ENCODE data around the gene DUS1L. TPM values are rescaled to one million over a fixed set of nuclear protein-coding genes. Genes with fewer than 3 reads are reported as not detected.
A peak's percentile ranks its signal among the peaks of the same experiment; 100 is the strongest.

The DUS1L gene
- total RNA-seq, 6 experiments from 2014 or later = 61.8 to 115 (median 89.9) TPM

DNA sequence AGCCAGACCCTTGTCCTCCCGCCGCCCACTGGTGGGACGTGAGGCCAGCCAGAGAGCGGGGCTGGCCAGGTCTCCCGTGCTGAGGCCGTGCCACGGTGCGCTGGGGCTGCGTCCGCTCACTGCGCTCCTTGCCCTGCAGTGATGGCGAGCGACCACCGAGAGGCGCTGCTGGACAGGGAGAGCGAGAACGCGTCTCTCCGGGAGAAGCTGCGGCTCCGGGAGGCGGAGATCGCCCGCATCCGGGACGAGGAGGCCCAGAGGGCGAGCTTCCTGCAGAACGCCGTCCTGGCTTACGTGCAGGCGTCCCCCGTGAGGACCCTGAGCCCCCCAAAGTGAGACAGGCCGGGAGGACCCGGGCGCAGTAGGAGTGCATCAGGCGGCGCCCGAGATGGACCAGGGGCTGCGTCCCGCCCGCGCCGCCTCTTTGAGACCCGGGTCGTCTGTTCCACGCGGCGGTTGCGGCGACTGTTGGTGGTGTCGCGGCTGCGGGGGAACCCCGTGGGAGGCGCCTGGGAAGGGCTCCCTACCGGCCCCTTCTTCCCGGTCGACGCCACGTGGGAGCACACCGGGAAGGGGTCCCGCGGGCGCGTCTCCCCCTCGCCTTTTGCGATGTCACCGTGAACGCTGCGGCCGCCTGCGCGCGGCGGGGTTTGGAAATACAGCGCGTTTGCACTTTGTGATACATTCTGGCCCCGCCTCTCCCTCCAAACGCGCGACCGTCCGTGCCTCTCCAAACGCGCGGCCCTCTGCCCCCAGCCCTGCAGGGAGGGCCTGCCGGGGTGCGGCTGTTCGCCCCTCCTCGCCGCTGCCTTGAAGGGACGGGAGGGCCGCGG lies 34.9 kb downstream of the DUS1L start:
- Histone ChIP-seq H3K4me3 (peak overlapping the region; percentile 44 to 60 (median 46)), H3K36me3 (peaks cover 0 to 6% (median 0%) of the 10 kb centered on the region in 4 donors), H3K27me3 (no peaks in the 10 kb centered on the region), H3K27ac (peak overlapping the region; percentile 16 to 65 (median 49)), H3K9me3 (no peaks in the 10 kb centered on the region), H3K4me1 (peaks cover 0 to 33% (median 16%) of the 10 kb centered on the region in 4 donors)
- no CpG with 5 or more reads among the region's 94 CpGs for WGBS (ENCODE audit: insufficient coverage, low coverage, low lambda C conversion rate, missing lambda C conversion rate)
- ATAC-seq = peak; percentile 72 to 79 (median 78)
- intact Hi-C loops (cut with DNase I) = loop anchor here (2.0 to 10.0 kb wide), 4 partner anchors 54 to 127 kb away; partner anchors contain the start of gene FASN (in 1 of the 2)
- TF ChIP-seq POLR2A (IDR thresholded peaks at IDR 0.05) = peak; percentile 26
- TF ChIP-seq, protein P1, sequence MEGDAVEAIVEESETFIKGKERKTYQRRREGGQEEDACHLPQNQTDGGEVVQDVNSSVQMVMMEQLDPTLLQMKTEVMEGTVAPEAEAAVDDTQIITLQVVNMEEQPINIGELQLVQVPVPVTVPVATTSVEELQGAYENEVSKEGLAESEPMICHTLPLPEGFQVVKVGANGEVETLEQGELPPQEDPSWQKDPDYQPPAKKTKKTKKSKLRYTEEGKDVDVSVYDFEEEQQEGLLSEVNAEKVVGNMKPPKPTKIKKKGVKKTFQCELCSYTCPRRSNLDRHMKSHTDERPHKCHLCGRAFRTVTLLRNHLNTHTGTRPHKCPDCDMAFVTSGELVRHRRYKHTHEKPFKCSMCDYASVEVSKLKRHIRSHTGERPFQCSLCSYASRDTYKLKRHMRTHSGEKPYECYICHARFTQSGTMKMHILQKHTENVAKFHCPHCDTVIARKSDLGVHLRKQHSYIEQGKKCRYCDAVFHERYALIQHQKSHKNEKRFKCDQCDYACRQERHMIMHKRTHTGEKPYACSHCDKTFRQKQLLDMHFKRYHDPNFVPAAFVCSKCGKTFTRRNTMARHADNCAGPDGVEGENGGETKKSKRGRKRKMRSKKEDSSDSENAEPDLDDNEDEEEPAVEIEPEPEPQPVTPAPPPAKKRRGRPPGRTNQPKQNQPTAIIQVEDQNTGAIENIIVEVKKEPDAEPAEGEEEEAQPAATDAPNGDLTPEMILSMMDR (IDR thresholded peaks at IDR 0.05) = peak; percentile 90 to 99 (median 98)
- peak; percentile 91 to 92 (median 92) for DNase-seq

- H3K36me3 ChIP-seq = no peaks in the 10 kb centered on the region
- DNase-seq (no peak), ATAC-seq (no peak)
- H3K4me3 ChIP-seq = no peak overlapping the region
- peak overlapping the region in 1 of 3 donors; percentile 65 for H3K27ac ChIP-seq
- H3K9me3 ChIP-seq = no peaks in the 10 kb centered on the region
- peaks cover 0 to 32% (median 16%) of the 10 kb centered on the region in 4 donors for H3K4me1 ChIP-seq
- 80% methylated on average over 1 of the region's 31 CpGs for WGBS (ENCODE audit: insufficient coverage, low coverage, low lambda C conversion rate, missing lambda C conversion rate)
- H3K27me3 ChIP-seq = no peaks in the 10 kb centered on the region
- intact Hi-C loops (cut with DNase I) = loop anchor here (2.0 to 10.0 kb wide), 4 partner anchors 55 to 127 kb away; partner anchors contain the start of gene FASN (in 1 of the 2)
- TF ChIP-seq, protein P1 (IDR thresholded peaks at IDR 0.05) = no peak
- no peak for TF ChIP-seq POLR2A (IDR thresholded peaks at IDR 0.05)
Measured at GRCh38 chr17:82029990-82030469, 35.6 kb downstream of the DUS1L start.

- TF ChIP-seq POLR2A (IDR thresholded peaks at IDR 0.05) = no peak
- TF ChIP-seq, protein P1 (IDR thresholded peaks at IDR 0.05) = no peak
- Histone ChIP-seq H3K4me1 (peaks cover 0 to 32% (median 15%) of the 10 kb centered on the region in 4 donors), H3K4me3 (no peak overlapping the region), H3K36me3 (no peaks in the 10 kb centered on the region), H3K27ac (no peak overlapping the region), H3K27me3 (no peaks in the 10 kb centered on the region), H3K9me3 (no peaks in the 10 kb centered on the region)
- peak in 1 of 3 donors; percentile 77 for DNase-seq
- ATAC-seq = no peak
- intact Hi-C loops (cut with DNase I) = no loop called here
- 44% methylated on average over 5 of the region's 16 CpGs for WGBS (ENCODE audit: insufficient coverage, low coverage, low lambda C conversion rate, missing lambda C conversion rate)
Measured at GRCh38 chr17:82029391-82029790, 36.2 kb downstream of the DUS1L start.

DNA sequence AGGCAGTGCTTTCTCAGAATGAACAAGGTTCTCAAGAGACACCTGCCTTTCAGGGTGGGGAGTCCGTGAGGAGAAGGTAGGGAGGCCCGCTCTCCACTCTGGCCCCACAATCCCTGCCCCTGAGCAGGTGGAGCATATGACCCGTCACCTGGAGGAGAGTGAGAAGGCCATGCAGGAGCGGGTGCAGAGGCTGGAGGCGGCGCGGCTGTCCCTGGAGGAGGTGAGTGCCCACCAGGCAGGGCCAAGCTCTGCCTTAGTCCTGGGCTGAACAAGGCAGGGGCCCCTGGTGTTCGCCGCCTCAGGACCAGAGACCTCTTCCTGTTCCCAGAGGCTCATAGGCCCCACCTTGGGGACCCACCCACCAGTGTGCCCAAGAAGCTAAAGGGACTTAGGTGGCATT lies 36.6 kb downstream of the DUS1L start:
- no peaks in the 10 kb centered on the region for H3K36me3 ChIP-seq
- WGBS (ENCODE audit: insufficient coverage, low coverage, low lambda C conversion rate, missing lambda C conversion rate) = 94% methylated on average over 3 of the region's 9 CpGs
- no peak overlapping the region for H3K4me3 ChIP-seq
- intact Hi-C loops (cut with DNase I) = no loop called here
- DNase-seq (no peak), ATAC-seq (no peak)
- H3K4me1 ChIP-seq = peaks cover 0 to 36% (median 18%) of the 10 kb centered on the region in 4 donors
- no peaks in the 10 kb centered on the region for H3K27me3 ChIP-seq
- no peak overlapping the region for H3K27ac ChIP-seq
- no peak for TF ChIP-seq POLR2A (IDR thresholded peaks at IDR 0.05)
- TF ChIP-seq, protein P1 (IDR thresholded peaks at IDR 0.05) = no peak
- no peaks in the 10 kb centered on the region for H3K9me3 ChIP-seq
